Suprapubic skin (tissue), 4 donors: Measurements from ENCODE around the gene USP35.

Source experiments
- EP300 ChIP-seq: sonication (generic); formaldehyde crosslinking; IDR thresholded peaks from one replicate; pipeline ENCODE4 v1.6.1; 2017; ENCODE audit warnings: antibody characterized with exemption
- POLR2A ChIP-seq, 2 donors: fragments of 450-650 bp; IDR thresholded peaks; one replicate each; pipeline ENCODE4 v1.6.1; 2017; ENCODE audit warnings: antibody characterized with exemption in 2 of 2, mild to moderate bottlenecking in 2 of 2, moderate library complexity in 2 of 2
- POLR2AphosphoS5 ChIP-seq, 3 donors: sonication (generic); formaldehyde crosslinking; IDR thresholded peaks; one replicate each; pipeline ENCODE4 v1.6.1; 2017; ENCODE audit warnings: antibody characterized with exemption in 3 of 3
- TF ChIP-seq, protein P1 (sequence below), 2 donors: fragments of 200-600 bp in 1 of 2; fragments of 450-650 bp in 1 of 2; sonication (generic) in 1 of 2; IDR thresholded peaks; one replicate each; pipeline ENCODE4 v1.5.1; 2016 to 2019; ENCODE audit warnings: antibody characterized with exemption in 2 of 2, mild to moderate bottlenecking in 1 of 2, moderate library complexity in 1 of 2

DNA sequence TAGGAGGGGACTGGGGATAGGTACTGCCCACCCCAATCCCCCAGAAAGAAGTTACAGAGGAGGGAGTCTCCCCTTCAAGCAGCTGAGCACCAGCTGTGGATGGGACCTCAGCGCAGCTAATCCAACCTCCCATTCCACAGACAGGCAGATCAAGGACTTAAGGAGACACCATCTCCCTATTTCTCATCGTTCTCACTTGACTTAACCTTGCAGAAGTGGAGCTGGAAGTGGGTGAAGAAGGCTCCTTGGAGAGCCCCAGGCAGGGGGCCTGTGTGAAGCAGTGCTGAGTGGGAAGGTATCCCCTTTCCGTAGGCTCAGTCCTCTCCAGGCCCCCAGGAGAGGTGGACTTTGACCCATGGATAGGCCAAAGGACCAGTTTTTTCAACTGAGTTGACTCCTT, 27.3 kb downstream of the USP35 start:
- TF ChIP-seq, protein P1, sequence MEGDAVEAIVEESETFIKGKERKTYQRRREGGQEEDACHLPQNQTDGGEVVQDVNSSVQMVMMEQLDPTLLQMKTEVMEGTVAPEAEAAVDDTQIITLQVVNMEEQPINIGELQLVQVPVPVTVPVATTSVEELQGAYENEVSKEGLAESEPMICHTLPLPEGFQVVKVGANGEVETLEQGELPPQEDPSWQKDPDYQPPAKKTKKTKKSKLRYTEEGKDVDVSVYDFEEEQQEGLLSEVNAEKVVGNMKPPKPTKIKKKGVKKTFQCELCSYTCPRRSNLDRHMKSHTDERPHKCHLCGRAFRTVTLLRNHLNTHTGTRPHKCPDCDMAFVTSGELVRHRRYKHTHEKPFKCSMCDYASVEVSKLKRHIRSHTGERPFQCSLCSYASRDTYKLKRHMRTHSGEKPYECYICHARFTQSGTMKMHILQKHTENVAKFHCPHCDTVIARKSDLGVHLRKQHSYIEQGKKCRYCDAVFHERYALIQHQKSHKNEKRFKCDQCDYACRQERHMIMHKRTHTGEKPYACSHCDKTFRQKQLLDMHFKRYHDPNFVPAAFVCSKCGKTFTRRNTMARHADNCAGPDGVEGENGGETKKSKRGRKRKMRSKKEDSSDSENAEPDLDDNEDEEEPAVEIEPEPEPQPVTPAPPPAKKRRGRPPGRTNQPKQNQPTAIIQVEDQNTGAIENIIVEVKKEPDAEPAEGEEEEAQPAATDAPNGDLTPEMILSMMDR (IDR thresholded peaks at IDR 0.05), result no peak
- no peak for TF ChIP-seq POLR2A (IDR thresholded peaks at IDR 0.05)
- TF ChIP-seq EP300, result no peak
- no peak for TF ChIP-seq POLR2AphosphoS5 (IDR thresholded peaks at IDR 0.05)
